Activated CD4-positive, alpha-beta T cell treated with anti-CD3 and anti-CD28 coated beads, Interleukin-10, Interleukin-2, amounts not matched to agents 100 ng/mL and 50 ng/mL, durations not matched to agents 16 hours and 8 hours (primary cell): ENCODE results near the gene MAGI1.

Experiments used
- DNase-seq: peaks from one replicate; pipeline ENCODE4 v3.0.0-alpha.2; 2020

Gene MAGI1

GRCh38 chr3:65500398-65501306 lies 538.1 kb downstream of the MAGI1 start:
- no peak for DNase-seq

GRCh38 chr3:65497846-65498245 lies 540.9 kb downstream of the MAGI1 start:
- DNase-seq: no peak

GRCh38 chr3:65497236-65497635 lies 541.5 kb downstream of the MAGI1 start:
- DNase-seq: no peak

GRCh38 chr3:65493938-65494337 lies 544.8 kb downstream of the MAGI1 start:
- no peak for DNase-seq

- DNase-seq: no peak
These were observed 545.3 kb downstream of the MAGI1 start for GRCh38 chr3:65493371-65493882.

GRCh38 chr3:65492249-65492648 lies 546.5 kb downstream of the MAGI1 start:
- no peak for DNase-seq

GRCh38 chr3:65490114-65490513 lies 548.6 kb downstream of the MAGI1 start:
- DNase-seq: no peak

- no peak for DNase-seq
These were observed 549.5 kb downstream of the MAGI1 start for GRCh38 chr3:65489253-65489652.

- no peak for DNase-seq
These were observed 552.8 kb downstream of the MAGI1 start for GRCh38 chr3:65485826-65486469.

- DNase-seq: no peak
These were observed 553.8 kb downstream of the MAGI1 start for GRCh38 chr3:65484964-65485363.

GRCh38 chr3:65483480-65483879 lies 555.2 kb downstream of the MAGI1 start:
- no peak for DNase-seq

GRCh38 chr3:65483011-65483410 lies 555.7 kb downstream of the MAGI1 start:
- no peak for DNase-seq

GRCh38 chr3:65481085-65481484 lies 557.6 kb downstream of the MAGI1 start:
- no peak for DNase-seq

GRCh38 chr3:65479990-65480389 lies 558.7 kb downstream of the MAGI1 start:
- DNase-seq: no peak

- DNase-seq: no peak
These were observed 559.9 kb downstream of the MAGI1 start for GRCh38 chr3:65478551-65479500.

GRCh38 chr3:65473736-65474135 lies 565.0 kb downstream of the MAGI1 start:
- DNase-seq: no peak

GRCh38 chr3:65472501-65472900 lies 566.2 kb downstream of the MAGI1 start:
- DNase-seq: no peak

- no peak for DNase-seq
These were observed 572.3 kb downstream of the MAGI1 start for GRCh38 chr3:65466300-65466988.

GRCh38 chr3:65449841-65450428 lies 588.8 kb downstream of the MAGI1 start:
- no peak for DNase-seq

GRCh38 chr3:65448120-65448519 lies 590.6 kb downstream of the MAGI1 start:
- no peak for DNase-seq

GRCh38 chr3:65445573-65446169 lies 593.0 kb downstream of the MAGI1 start:
- DNase-seq: no peak

- DNase-seq: no peak
These were observed 594.3 kb downstream of the MAGI1 start for GRCh38 chr3:65444447-65444815.
